ENCODE data around the gene AUTS2.
"Not testable (repeated sequence)": the region's sequence is repeated elsewhere in the genome, so short reads cannot be mapped to it uniquely, and the experiment has no call there.

The AUTS2 gene

GRCh38 chr7:70788276-70788675 is 1190.0 kb downstream of the AUTS2 start:
- no peak for DNase-seq

GRCh38 chr7:70789481-70790214 is 1191.4 kb downstream of the AUTS2 start:
- DNase-seq = no peak

GRCh38 chr7:70790215-70791073 is 1192.2 kb downstream of the AUTS2 start:
- DNase-seq = no peak

- DNase-seq = no peak
Measured at GRCh38 chr7:70791341-70791740, 1193.1 kb downstream of the AUTS2 start.

- DNase-seq = no peak
Measured at GRCh38 chr7:70793060-70793459, 1194.8 kb downstream of the AUTS2 start.

GRCh38 chr7:70793821-70794220 is 1195.5 kb downstream of the AUTS2 start:
- DNase-seq = no peak

GRCh38 chr7:70794962-70795361 is 1196.7 kb downstream of the AUTS2 start:
- DNase-seq = no peak

- no peak for DNase-seq
Measured at GRCh38 chr7:70795948-70796347, 1197.7 kb downstream of the AUTS2 start.

- DNase-seq = no peak
Measured at GRCh38 chr7:70797109-70797514, 1198.8 kb downstream of the AUTS2 start.

GRCh38 chr7:70799841-70800405 is 1201.6 kb downstream of the AUTS2 start:
- no peak for DNase-seq

GRCh38 chr7:70805360-70805759 is 1207.1 kb downstream of the AUTS2 start:
- peak; percentile 13 for DNase-seq

GRCh38 chr7:70807650-70808049 is 1209.4 kb downstream of the AUTS2 start:
- DNase-seq = no peak

- no peak for DNase-seq
Measured at GRCh38 chr7:70808876-70809275, 1210.6 kb downstream of the AUTS2 start.

GRCh38 chr7:70810558-70811139 is 1212.4 kb downstream of the AUTS2 start:
- DNase-seq = no peak

GRCh38 chr7:70812511-70812910 is 1214.2 kb downstream of the AUTS2 start:
- no peak for DNase-seq

- not testable (repeated sequence) for DNase-seq
Measured at GRCh38 chr7:70822490-70822889, 1224.2 kb downstream of the AUTS2 start.

- peak; percentile 84 for DNase-seq
Measured at GRCh38 chr7:70829221-70830059, 1231.2 kb downstream of the AUTS2 start.

GRCh38 chr7:70830060-70830395 is 1231.8 kb downstream of the AUTS2 start:
- DNase-seq = no peak

GRCh38 chr7:70830426-70830825 is 1232.2 kb downstream of the AUTS2 start:
- DNase-seq = no peak

- no peak for DNase-seq
Measured at GRCh38 chr7:70833726-70834125, 1235.5 kb downstream of the AUTS2 start.

GRCh38 chr7:70834424-70834823 is 1236.1 kb downstream of the AUTS2 start:
- no peak for DNase-seq

GRCh38 chr7:70835658-70836057 is 1237.4 kb downstream of the AUTS2 start:
- DNase-seq = no peak

GRCh38 chr7:70836279-70836678 is 1238.0 kb downstream of the AUTS2 start:
- DNase-seq = no peak
